ENCODE measurements around the gene TAF1B.

DNA sequence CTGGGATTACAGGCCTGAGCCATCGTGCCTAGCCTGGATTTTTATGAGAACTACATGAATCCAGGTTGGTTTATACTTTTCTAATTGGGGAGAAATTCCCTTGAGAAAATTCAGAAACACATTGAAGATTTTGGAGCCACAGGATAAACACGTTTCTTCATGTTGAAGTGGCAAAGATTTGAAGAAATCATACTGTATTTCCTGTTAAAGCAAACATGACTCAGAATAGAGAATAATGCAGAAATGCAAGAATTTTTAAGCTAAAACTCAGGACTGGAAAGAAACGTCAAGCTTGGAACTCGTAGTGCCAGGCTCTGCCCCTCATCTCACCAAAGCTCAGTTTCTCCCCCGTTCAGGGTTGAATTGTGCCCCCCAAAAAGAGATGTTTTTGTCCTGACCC lies 32.1 kb upstream of the TAF1B start:
- TF ChIP-seq, protein P1, sequence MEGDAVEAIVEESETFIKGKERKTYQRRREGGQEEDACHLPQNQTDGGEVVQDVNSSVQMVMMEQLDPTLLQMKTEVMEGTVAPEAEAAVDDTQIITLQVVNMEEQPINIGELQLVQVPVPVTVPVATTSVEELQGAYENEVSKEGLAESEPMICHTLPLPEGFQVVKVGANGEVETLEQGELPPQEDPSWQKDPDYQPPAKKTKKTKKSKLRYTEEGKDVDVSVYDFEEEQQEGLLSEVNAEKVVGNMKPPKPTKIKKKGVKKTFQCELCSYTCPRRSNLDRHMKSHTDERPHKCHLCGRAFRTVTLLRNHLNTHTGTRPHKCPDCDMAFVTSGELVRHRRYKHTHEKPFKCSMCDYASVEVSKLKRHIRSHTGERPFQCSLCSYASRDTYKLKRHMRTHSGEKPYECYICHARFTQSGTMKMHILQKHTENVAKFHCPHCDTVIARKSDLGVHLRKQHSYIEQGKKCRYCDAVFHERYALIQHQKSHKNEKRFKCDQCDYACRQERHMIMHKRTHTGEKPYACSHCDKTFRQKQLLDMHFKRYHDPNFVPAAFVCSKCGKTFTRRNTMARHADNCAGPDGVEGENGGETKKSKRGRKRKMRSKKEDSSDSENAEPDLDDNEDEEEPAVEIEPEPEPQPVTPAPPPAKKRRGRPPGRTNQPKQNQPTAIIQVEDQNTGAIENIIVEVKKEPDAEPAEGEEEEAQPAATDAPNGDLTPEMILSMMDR (conservative IDR thresholded peaks at IDR 0.05) = no peak
- no peak for TF ChIP-seq EZH2 (IDR thresholded peaks at IDR 0.05; ENCODE audit: low read depth)
